ENCODE results near the gene RAD51B. TPM values are rescaled to one million over a fixed set of nuclear protein-coding genes. Genes with fewer than 3 reads are reported as not detected.

RAD51B gene
- total and polyA plus RNA-seq, 2 donors (not counting 1 experiment from before 2014, with no cell fraction given) = 4.6 to 16.3 TPM

GRCh38 chr14:68525516-68525915, 705.9 kb downstream of the RAD51B start:
- Histone ChIP-seq H2AFZ (ENCODE audit: low read length) (no peak overlapping the region), H4K20me1 (ENCODE audit: control insufficient read depth, extremely low read depth, insufficient read depth, low read length) (no peaks in the 10 kb centered on the region), H3K27me3 (ENCODE audit: control insufficient read depth, insufficient read depth, low read length) (no peaks in the 10 kb centered on the region), H3K4me2 (ENCODE audit: extremely low read depth, insufficient read depth, low read length) (no peak overlapping the region), H3K9me3 (ENCODE audit: control insufficient read depth, insufficient read depth, low read depth, low read length) (no peaks in the 10 kb centered on the region), H3K4me3 (replicated peaks in 1 of 4; ENCODE audit: control extremely low read depth in 1 of 4, insufficient read depth in 1 of 4, low read depth in 3 of 4, low read length in 4 of 4) (no peak overlapping the region), H3K9ac (ENCODE audit: insufficient read depth, low read length) (no peak overlapping the region), H3K27ac (ENCODE audit: insufficient read depth, low read length) (no peak overlapping the region), H3K36me3 (ENCODE audit: control insufficient read depth, insufficient read depth, low read length) (no peaks in the 10 kb centered on the region), H3K4me1 (ENCODE audit: control insufficient read depth, extremely low read depth, insufficient read depth, low read length) (peaks cover 19% of the 10 kb centered on the region), H3K79me2 (ENCODE audit: control insufficient read depth, insufficient read depth, low read length) (no peaks in the 10 kb centered on the region)
- TF ChIP-seq, protein P1, sequence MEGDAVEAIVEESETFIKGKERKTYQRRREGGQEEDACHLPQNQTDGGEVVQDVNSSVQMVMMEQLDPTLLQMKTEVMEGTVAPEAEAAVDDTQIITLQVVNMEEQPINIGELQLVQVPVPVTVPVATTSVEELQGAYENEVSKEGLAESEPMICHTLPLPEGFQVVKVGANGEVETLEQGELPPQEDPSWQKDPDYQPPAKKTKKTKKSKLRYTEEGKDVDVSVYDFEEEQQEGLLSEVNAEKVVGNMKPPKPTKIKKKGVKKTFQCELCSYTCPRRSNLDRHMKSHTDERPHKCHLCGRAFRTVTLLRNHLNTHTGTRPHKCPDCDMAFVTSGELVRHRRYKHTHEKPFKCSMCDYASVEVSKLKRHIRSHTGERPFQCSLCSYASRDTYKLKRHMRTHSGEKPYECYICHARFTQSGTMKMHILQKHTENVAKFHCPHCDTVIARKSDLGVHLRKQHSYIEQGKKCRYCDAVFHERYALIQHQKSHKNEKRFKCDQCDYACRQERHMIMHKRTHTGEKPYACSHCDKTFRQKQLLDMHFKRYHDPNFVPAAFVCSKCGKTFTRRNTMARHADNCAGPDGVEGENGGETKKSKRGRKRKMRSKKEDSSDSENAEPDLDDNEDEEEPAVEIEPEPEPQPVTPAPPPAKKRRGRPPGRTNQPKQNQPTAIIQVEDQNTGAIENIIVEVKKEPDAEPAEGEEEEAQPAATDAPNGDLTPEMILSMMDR (conservative IDR thresholded peaks at IDR 0.05 in 1 of 2, IDR thresholded peaks at IDR 0.05 in 1 of 2; ENCODE audit: low read depth in 1 of 2, low read length in 2 of 2) = no peak
- no peak for TF ChIP-seq EZH2 (IDR thresholded peaks at IDR 0.05; ENCODE audit: low read length, missing control alignments)
- DNase-seq (ENCODE audit: low read depth in 2 of 2) = no peak

GRCh38 chr14:68526512-68527091, 707.0 kb downstream of the RAD51B start:
- H3K4me3 ChIP-seq (replicated peaks in 1 of 4; ENCODE audit: control extremely low read depth in 1 of 4, insufficient read depth in 1 of 4, low read depth in 3 of 4, low read length in 4 of 4) = no peak overlapping the region
- TF ChIP-seq, protein P1 (conservative IDR thresholded peaks at IDR 0.05 in 1 of 2, IDR thresholded peaks at IDR 0.05 in 1 of 2; ENCODE audit: low read depth in 1 of 2, low read length in 2 of 2) = no peak
- TF ChIP-seq EZH2 (IDR thresholded peaks at IDR 0.05; ENCODE audit: low read length, missing control alignments) = no peak
- H3K4me2 ChIP-seq (ENCODE audit: extremely low read depth, insufficient read depth, low read length) = no peak overlapping the region

GRCh38 chr14:68527329-68527851, 707.8 kb downstream of the RAD51B start:
- TF ChIP-seq EZH2 (IDR thresholded peaks at IDR 0.05; ENCODE audit: low read length, missing control alignments) = no peak
- TF ChIP-seq, protein P1 (conservative IDR thresholded peaks at IDR 0.05 in 1 of 2, IDR thresholded peaks at IDR 0.05 in 1 of 2; ENCODE audit: low read depth in 1 of 2, low read length in 2 of 2) = no peak
- no peaks in the 10 kb centered on the region for H3K36me3 ChIP-seq (ENCODE audit: control insufficient read depth, insufficient read depth, low read length)
- H4K20me1 ChIP-seq (ENCODE audit: control insufficient read depth, extremely low read depth, insufficient read depth, low read length) = no peaks in the 10 kb centered on the region
- peaks cover 18% of the 10 kb centered on the region for H3K4me1 ChIP-seq (ENCODE audit: control insufficient read depth, extremely low read depth, insufficient read depth, low read length)
- DNase-seq (ENCODE audit: low read depth in 2 of 2) = peak; percentile 63 to 71
- no peaks in the 10 kb centered on the region for H3K9me3 ChIP-seq (ENCODE audit: control insufficient read depth, insufficient read depth, low read depth, low read length)
- H3K9ac ChIP-seq (ENCODE audit: insufficient read depth, low read length) = no peak overlapping the region
- no peaks in the 10 kb centered on the region for H3K79me2 ChIP-seq (ENCODE audit: control insufficient read depth, insufficient read depth, low read length)
- H3K4me3 ChIP-seq (replicated peaks in 1 of 4; ENCODE audit: control extremely low read depth in 1 of 4, insufficient read depth in 1 of 4, low read depth in 3 of 4, low read length in 4 of 4) = no peak overlapping the region
- H3K27ac ChIP-seq (ENCODE audit: insufficient read depth, low read length) = no peak overlapping the region
- H3K27me3 ChIP-seq (ENCODE audit: control insufficient read depth, insufficient read depth, low read length) = no peaks in the 10 kb centered on the region
- H3K4me2 ChIP-seq (ENCODE audit: extremely low read depth, insufficient read depth, low read length) = no peak overlapping the region
- H2AFZ ChIP-seq (ENCODE audit: low read length) = no peak overlapping the region

More at GRCh38 chr14:68526512-68527091, 707.0 kb downstream of the RAD51B start:
- DNase-seq (ENCODE audit: low read depth in 2 of 2) = peak in 1 of 2 donors; percentile 79
- Histone ChIP-seq H3K79me2 (ENCODE audit: control insufficient read depth, insufficient read depth, low read length) (no peaks in the 10 kb centered on the region), H3K27me3 (ENCODE audit: control insufficient read depth, insufficient read depth, low read length) (no peaks in the 10 kb centered on the region), H4K20me1 (ENCODE audit: control insufficient read depth, extremely low read depth, insufficient read depth, low read length) (no peaks in the 10 kb centered on the region), H2AFZ (ENCODE audit: low read length) (no peak overlapping the region), H3K9ac (ENCODE audit: insufficient read depth, low read length) (no peak overlapping the region), H3K27ac (ENCODE audit: insufficient read depth, low read length) (no peak overlapping the region), H3K4me1 (ENCODE audit: control insufficient read depth, extremely low read depth, insufficient read depth, low read length) (peaks cover 19% of the 10 kb centered on the region), H3K36me3 (ENCODE audit: control insufficient read depth, insufficient read depth, low read length) (no peaks in the 10 kb centered on the region), H3K9me3 (ENCODE audit: control insufficient read depth, insufficient read depth, low read depth, low read length) (no peaks in the 10 kb centered on the region)
